A673 (cell line): ENCODE results near the gene SEZ6L2.

Source experiments
- CTCF ChIP-seq: fragments of 300-800, 200-600 bp; sonication (generic); conservative IDR thresholded peaks from 2 replicates; pipeline ENCODE4 v1.5.1; 2017; ENCODE audit warnings: low read depth, mild to moderate bottlenecking, antibody characterized with exemption, low read length, moderate library complexity, mixed read lengths
- EZH2 ChIP-seq: fragments of 200-600 bp; sonication (generic); IDR thresholded peaks from 2 replicates; pipeline ENCODE4 v1.6.1; 2017; ENCODE audit warnings: borderline replicate concordance, low read depth, mild to moderate bottlenecking, mixed read lengths, antibody characterized with exemption, low read length; ENCODE audit not compliant: poor library complexity, severe bottlenecking

- TF ChIP-seq CTCF (no peak), EZH2 (no peak)
Measured at GRCh38 chr16:29922326-29922725, 23.0 kb upstream of the SEZ6L2 start.
